ENCODE data around the gene SERPINC1.

GRCh38 chr1:173887627-173888026 lies 29.5 kb downstream of the SERPINC1 start:
- no peak for TF ChIP-seq POLR2A (IDR thresholded peaks at IDR 0.05)
- TF ChIP-seq, protein P1, sequence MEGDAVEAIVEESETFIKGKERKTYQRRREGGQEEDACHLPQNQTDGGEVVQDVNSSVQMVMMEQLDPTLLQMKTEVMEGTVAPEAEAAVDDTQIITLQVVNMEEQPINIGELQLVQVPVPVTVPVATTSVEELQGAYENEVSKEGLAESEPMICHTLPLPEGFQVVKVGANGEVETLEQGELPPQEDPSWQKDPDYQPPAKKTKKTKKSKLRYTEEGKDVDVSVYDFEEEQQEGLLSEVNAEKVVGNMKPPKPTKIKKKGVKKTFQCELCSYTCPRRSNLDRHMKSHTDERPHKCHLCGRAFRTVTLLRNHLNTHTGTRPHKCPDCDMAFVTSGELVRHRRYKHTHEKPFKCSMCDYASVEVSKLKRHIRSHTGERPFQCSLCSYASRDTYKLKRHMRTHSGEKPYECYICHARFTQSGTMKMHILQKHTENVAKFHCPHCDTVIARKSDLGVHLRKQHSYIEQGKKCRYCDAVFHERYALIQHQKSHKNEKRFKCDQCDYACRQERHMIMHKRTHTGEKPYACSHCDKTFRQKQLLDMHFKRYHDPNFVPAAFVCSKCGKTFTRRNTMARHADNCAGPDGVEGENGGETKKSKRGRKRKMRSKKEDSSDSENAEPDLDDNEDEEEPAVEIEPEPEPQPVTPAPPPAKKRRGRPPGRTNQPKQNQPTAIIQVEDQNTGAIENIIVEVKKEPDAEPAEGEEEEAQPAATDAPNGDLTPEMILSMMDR (IDR thresholded peaks at IDR 0.05), result no peak

Data from transverse colon (tissue), 3 donors.